NCI-H2171 treated with DMSO at 0.1 percent for 48 hours (cell line): ENCODE data around the gene AJAP1.
A peak's percentile ranks its signal among the peaks of the same experiment; 100 is the strongest.

Source experiments
- DNase-seq: peaks from one replicate; lab custom pipeline; 2025; lab: John Stamatoyannopoulos, UW

The AJAP1 gene

GRCh38 chr1:4678066-4678717 is 23.8 kb downstream of the AJAP1 start:
- DNase-seq = no peak

DNA sequence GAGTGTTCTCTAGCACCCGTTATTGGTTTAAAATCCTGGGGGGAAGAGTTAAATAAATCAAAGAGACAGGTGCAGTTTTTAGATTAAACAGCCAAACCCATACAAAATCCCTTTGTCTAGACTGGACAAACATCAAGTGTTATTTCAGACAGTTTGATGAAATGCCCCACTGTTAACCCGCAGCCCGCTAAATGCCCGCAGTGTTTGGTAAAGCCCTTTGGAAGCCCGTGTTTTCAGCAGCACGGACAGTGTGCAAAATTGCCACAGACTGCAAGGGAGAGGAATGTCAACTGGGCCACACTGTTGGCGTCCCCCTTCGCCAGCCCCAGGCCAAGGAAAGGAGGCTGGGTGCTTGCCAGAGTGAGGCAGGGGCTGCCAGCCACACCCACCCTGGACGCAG is 26.6 kb downstream of the AJAP1 start:
- no peak for DNase-seq

DNA sequence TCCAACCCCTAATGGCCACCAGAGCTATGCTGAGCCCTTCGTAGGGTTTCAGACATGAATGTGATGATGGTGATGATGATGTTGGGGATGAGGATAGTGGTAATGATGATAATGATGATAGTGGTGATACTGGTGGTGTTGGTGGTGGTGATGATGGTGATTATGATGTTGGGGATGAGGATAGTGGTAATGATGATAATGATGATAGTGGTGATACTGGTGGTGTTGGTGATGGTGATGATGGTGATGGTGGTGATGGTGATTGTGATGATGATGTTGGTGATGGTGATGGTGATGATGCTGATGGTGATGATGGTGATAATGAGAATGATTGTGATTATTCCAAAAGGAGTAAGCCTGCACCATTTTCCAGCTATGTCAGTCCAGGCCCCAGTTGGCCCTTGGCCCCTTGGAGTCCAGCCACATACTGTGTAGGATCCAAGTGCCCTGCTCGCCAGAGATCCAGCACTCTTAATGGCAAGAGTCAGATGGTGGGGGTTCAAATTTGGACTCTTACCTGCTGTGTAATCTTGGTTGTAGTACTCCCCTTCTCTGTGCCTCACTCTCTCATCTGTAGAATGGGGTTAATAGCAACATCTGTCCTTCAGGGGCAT is 28.3 kb downstream of the AJAP1 start:
- no peak for DNase-seq

GRCh38 chr1:4684136-4684535 is 29.7 kb downstream of the AJAP1 start:
- DNase-seq = no peak

GRCh38 chr1:4684864-4685522 is 30.6 kb downstream of the AJAP1 start:
- DNase-seq = no peak

- no peak for DNase-seq
Observed at GRCh38 chr1:4685523-4685865, 31.1 kb downstream of the AJAP1 start.

DNA sequence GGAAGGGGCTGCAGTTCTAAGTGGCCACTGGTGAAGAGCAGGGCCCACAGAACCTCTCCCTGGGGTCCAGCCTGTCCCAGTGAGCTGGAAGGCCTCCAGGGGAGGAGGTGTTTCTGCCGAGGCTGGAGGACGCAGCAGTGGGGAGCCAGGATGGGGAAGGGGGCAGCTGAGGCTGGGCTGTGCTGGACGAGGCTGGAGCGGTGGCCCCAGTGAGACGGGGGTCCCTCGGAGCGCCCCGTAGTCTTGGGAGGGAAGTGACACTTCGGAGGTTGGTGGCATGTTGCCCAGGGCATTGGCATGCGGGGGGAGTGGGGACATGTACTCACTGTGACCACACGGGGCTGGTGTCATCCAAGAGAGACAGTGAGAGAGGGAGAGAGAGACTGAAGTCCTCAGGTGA is 33.5 kb downstream of the AJAP1 start:
- DNase-seq = no peak

DNA sequence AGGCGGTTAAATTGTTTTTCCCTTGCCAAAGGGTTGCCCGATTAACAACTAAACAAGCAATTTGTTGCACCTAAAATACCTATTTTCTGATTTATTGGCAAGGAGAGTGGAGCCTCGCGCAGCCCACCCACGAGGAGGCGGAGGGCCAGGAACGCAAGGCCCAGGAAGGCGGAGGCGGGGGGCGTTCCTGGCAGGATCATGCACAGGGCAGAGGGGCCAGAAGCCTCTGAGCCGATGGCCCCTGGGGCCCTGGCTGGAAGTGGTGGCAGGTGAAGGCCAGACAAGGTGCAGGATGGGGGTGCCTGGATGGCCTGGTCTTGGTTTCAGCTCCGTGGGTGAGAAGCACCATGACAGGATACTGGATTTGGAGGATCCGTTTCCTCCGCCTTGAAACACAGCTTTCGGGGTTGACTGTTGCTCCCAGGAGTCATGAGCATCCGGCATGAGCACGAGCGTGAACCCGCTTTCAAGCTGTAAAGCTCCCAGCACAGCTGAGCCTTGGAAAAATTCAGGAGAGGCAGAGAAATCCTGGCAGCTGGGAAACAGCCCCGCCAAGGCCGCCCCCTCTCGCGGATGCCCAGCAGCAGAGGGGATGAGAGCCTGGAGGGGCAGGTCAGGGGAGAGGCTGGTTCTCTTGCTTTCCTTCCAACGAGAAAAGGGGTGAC is 35.0 kb downstream of the AJAP1 start:
- no peak for DNase-seq

- DNase-seq = no peak
Observed at GRCh38 chr1:4689941-4690635, 35.7 kb downstream of the AJAP1 start.

GRCh38 chr1:4690951-4691675 is 36.7 kb downstream of the AJAP1 start:
- no peak for DNase-seq

DNA sequence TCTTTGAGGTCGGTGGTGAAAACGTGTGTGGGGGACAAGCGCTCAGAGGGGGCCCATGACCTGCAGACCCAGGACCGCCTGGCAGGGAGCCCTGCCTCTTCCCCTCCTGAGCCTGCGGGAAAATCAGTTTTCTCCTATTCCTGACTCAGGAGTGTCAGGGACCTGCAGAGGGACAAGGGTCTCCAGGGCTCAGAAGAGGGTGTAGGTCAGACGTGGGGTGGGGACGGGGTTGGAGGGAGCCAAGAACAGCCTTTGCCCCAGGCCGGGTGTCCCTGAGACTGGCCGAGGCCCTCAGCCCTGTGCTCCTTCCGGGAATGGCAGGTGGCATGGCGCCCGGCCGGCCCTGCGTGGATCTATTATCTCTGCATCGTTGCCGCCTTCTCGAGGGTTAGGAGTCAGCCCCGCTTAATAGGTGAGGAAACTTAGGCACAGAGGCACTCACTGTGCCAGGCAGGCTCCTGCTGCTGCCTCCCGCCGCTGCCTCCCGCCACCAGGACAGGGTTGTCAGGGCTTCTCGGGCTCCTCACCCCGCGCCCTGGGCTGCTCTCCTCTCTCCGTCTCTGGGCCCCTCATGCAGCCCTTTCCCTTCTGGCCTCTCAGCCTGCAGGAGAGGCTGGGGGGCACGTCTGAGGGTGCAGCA is 37.5 kb downstream of the AJAP1 start:
- DNase-seq = no peak

- no peak for DNase-seq
Observed at GRCh38 chr1:4692437-4692836, 38.0 kb downstream of the AJAP1 start.

DNA sequence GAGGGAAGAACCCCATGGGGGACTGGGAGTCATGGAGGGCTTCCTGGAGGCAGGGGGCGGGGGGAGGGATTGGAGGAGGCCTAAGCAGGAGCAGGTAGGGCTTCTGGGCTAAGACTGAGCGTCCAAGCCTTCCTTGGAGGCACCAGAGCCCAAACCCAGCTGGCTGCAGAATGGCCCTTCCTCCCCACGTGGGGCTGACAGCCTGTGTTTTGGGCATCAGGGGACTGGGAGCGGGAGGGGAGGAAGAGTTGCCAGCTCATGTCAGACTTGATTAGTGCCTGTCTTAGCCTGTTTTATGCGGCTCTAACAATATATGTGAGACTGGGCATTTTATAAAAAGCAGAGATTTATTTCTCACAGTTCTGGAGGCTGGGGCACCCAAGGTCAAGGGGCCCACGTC is 38.9 kb downstream of the AJAP1 start:
- no peak for DNase-seq

GRCh38 chr1:4693891-4694290 is 39.5 kb downstream of the AJAP1 start:
- no peak for DNase-seq

DNA sequence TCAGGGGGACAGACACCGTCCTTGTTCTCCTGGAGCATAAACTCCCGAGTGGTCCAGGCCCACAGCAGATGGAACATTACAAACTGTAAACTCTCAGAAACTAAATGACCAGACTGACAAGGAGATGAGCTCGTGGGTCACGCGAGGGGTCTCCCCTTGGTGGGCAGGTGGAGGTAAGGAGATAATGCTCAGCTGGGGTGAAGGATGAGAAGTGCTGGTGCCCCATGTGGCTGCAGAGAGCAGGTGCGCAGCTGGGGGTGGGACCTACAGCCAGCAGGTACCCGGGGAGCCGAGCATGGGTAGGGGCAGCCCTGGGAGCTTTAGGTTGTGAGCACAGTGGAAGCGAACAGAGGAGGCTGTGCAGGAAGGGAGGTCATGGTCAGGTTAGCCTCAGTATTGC is 40.1 kb downstream of the AJAP1 start:
- no peak for DNase-seq

GRCh38 chr1:4695241-4695640 is 40.8 kb downstream of the AJAP1 start:
- DNase-seq = no peak

DNA sequence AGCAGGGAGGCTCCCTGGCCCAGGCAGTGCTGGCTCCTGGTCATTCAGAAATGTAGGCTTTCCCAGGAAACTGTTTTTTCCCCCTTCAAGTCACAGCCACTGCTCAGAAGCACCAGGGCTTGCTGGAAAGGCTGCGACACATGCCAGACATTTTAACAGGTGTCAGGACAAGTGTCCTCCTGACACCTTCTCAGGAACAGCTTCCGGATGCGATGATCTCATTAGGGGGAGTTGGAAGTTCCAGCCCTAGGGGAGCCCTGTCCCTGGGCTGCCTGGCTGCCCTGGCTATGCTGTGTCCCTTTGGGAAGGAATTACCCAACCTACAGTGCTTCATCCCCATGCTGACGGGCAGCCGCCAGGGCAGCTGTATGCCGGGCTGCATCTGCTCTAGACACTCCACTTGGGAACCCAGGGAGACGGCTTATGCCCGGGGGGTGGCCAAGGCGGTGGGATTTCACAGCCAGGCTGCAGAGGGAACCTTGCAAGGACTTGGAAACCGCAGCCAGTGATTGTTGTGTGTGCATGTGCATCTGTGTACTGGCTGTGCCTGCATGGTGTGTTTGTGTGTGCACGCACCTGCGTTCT is 41.8 kb downstream of the AJAP1 start:
- DNase-seq = peak; percentile 64

DNA sequence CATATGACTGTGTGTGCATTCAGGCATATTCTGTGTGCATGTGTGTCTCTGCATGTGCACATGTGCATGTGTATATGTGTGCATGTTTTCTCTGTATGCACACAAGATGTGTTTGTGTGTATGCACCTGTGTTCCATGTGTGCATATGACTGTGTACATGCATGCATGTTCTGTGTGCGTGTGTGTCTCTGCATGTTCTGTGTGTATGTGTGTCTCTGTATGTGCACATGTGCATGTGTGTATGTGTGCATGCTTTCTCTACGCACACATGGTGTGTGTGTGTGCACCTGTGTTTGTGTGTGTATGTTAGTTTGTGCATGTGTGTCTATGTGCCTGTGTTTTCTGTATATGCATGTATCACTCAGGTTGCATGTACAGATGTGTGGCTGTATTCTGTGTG is 42.3 kb downstream of the AJAP1 start:
- no peak for DNase-seq

DNA sequence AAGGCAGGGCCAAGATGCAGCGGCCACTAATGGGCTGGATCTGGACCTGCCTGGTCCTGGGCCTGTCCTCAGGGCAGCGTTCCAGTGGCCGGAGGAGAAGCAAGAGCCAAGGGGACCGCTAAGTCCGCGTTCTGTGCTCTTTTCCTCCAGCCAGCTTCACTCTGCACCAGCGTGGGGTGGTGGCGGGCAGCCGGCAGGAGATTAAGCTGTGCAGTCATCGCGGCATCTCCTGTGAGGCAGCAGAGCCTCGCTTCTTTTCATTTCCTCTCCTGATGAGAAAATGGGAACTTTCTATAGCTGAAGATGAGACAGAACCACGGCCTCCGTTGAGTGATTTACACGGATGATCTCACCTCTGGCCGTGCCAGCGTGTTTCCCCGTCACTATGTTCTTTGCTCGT is 43.4 kb downstream of the AJAP1 start:
- DNase-seq = no peak

- DNase-seq = no peak
Observed at GRCh38 chr1:4698911-4699310, 44.5 kb downstream of the AJAP1 start.
